HG03432 (cell line): Measurements from ENCODE around the gene UBE2N.
"Not testable (repeated sequence)": the region's sequence is repeated elsewhere in the genome, so short reads cannot be mapped to it uniquely, and the experiment has no call there.

Experiments
- ATAC-seq: cut with Tn5 transposase; IDR thresholded peaks from one replicate; pipeline ENCODE4 v1.9.1; 2021; ENCODE audit warnings: mild to moderate bottlenecking, moderate library complexity; ENCODE audit not compliant: unreplicated experiment

Gene UBE2N

GRCh38 chr12:93381976-93382437 is 59.7 kb downstream of the UBE2N start:
- not testable (repeated sequence) for ATAC-seq

GRCh38 chr12:93381161-93381975 is 60.4 kb downstream of the UBE2N start:
- ATAC-seq, result no peak

- ATAC-seq, result no peak
These were observed 61.1 kb downstream of the UBE2N start for GRCh38 chr12:93380480-93381121.

GRCh38 chr12:93379981-93380361 is 61.8 kb downstream of the UBE2N start:
- ATAC-seq, result no peak

- ATAC-seq, result no peak
These were observed 62.3 kb downstream of the UBE2N start for GRCh38 chr12:93379326-93379980.

GRCh38 chr12:93378998-93379325 is 62.8 kb downstream of the UBE2N start:
- ATAC-seq, result no peak

- peak; percentile 42 for ATAC-seq
These were observed 63.4 kb downstream of the UBE2N start for GRCh38 chr12:93378196-93378997.

- ATAC-seq, result peak; percentile 79
These were observed 64.2 kb downstream of the UBE2N start, which contains the start of gene NUDT4 for GRCh38 chr12:93377252-93378195. NUDT4 (plus strand) TSS chr12:93377925; CDS start chr12:93378323, 398 bp downstream.

GRCh38 chr12:93376436-93377251 is 65.1 kb downstream of the UBE2N start:
- no peak for ATAC-seq

GRCh38 chr12:93375906-93376305 is 65.8 kb downstream of the UBE2N start:
- no peak for ATAC-seq

- no peak for ATAC-seq
These were observed 67.6 kb downstream of the UBE2N start for GRCh38 chr12:93373961-93374656.

- no peak for ATAC-seq
These were observed 70.8 kb downstream of the UBE2N start for GRCh38 chr12:93370947-93371346.

- ATAC-seq, result no peak
These were observed 72.2 kb downstream of the UBE2N start for GRCh38 chr12:93369505-93369904.

GRCh38 chr12:93368766-93369165 is 73.0 kb downstream of the UBE2N start:
- no peak for ATAC-seq

GRCh38 chr12:93366422-93366821 is 75.3 kb downstream of the UBE2N start:
- no peak for ATAC-seq

GRCh38 chr12:93365616-93366405 is 75.9 kb downstream of the UBE2N start:
- ATAC-seq, result no peak

- peak; percentile 53 for ATAC-seq
These were observed 77.9 kb downstream of the UBE2N start for GRCh38 chr12:93363841-93364297.
